Measurements from ENCODE around the gene MYO18B. TPM values are rescaled to one million over a fixed set of nuclear protein-coding genes. Genes with fewer than 3 reads are reported as not detected.
A peak's percentile ranks its signal among the peaks of the same experiment; 100 is the strongest.

The MYO18B gene
- polyA plus RNA-seq, 3 donors = 0.06 to 0.25 (median 0.19) TPM

DNA sequence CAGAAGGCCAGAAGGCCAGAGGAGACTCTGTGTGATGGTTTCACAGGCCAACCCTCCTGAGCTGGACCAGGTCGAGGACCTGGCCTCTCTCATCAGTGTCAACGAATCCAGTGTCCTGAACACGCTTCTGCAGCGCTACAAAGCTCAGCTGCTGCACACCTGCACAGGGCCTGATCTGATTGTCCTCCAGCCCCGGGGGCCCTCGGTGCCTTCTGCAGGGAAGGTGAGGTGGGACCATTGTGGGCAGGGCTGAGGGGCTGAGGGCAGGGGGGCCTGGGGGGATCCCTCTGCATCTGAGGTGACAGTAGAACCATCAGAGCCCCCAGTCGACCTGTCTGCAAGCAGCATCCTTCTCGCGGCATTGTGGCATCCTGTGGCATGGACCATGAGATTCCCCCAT is 30.3 kb downstream of the MYO18B start:
- no peak for DNase-seq (ENCODE audit: low read depth in 3 of 3, low spot score in 2 of 3)

DNA sequence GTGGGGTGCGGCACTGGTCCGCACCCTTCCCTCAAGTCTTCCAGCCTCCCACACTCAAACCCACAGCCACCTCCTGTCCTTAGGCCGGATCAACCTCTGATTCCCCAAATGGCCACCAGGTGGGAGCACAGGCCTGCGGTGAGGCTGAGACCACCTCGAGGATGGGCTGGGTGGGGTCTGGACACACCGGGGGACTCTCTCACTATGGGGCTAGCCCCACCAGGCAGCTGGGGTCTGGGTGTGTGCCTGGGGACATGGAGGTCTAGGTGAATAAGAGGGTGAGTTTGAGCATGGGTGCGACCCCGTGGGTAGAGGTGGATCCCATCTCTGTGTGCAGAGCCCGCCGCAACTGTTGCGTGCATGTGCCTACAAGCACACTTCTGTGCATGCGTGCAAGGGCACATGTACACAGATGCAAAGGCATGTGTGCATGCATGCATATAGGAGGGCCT is 32.6 kb downstream of the MYO18B start:
- DNase-seq (ENCODE audit: low read depth in 3 of 3, low spot score in 2 of 3) = no peak

- DNase-seq (ENCODE audit: low read depth in 3 of 3, low spot score in 2 of 3) = no peak
Observed at GRCh38 chr22:25775531-25775930, 33.5 kb downstream of the MYO18B start.

DNA sequence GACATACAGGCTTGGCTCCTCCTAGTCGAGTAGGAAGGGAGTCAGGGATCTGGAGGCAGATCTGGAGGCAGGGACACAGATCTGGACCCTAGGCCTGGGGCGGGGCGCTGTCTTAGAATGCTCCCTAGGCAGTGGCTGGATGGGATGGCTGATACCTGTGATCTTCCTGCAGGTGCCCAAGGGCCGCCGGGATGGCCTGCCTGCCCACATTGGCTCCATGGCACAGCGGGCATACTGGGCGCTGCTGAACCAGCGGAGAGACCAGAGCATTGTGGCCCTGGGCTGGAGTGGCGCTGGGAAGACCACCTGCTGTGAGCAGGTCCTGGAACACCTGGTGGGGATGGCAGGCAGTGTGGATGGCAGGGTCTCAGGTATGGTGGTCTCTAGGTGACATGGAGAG is 35.4 kb downstream of the MYO18B start:
- no peak for DNase-seq (ENCODE audit: low read depth in 3 of 3, low spot score in 2 of 3)

- no peak for DNase-seq (ENCODE audit: low read depth in 3 of 3, low spot score in 2 of 3)
Observed at GRCh38 chr22:25777870-25778269, 35.9 kb downstream of the MYO18B start.

DNA sequence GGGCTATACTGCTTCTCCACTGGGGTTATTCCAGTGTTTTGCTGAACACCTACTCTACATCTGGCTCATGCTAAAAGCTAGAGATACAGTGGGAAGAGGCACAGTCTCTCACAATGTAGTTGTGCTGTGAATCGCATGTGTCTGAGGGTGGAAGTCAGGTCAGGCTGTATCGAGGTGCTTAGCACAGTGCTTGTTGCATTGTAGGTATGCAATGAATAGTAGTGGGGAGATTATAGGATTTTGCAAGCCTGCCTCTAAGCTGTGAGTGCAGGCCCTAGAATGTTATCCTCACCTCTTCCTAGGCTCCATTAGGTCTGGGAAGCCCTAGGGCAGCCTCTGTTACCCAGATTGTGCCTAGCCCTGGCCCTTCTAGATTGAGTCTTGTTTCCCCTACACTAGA is 37.4 kb downstream of the MYO18B start:
- DNase-seq (ENCODE audit: low read depth in 3 of 3, low spot score in 2 of 3) = no peak

- no peak for DNase-seq (ENCODE audit: low read depth in 3 of 3, low spot score in 2 of 3)
Observed at GRCh38 chr22:25779890-25780289, 37.9 kb downstream of the MYO18B start.

DNA sequence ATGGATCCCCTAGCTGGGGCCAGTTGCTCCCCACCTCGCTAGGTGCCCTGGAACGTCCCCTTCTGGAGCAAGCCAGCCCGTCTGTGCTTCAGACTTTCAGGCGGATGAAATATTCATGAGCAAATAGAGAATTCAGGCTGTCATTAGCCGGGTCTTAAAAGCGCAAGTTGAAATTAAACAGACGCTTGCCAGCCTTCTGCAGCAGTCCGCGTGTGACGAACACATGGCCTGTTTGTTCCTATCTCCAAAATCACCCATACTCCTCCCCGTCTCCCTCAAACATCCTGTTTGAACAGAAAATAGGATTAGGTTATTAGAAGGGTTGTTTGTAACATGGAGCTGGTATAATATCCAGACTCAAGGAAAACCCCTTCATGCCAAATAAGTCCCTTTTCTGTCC is 38.7 kb downstream of the MYO18B start:
- no peak for DNase-seq (ENCODE audit: low read depth in 3 of 3, low spot score in 2 of 3)

DNA sequence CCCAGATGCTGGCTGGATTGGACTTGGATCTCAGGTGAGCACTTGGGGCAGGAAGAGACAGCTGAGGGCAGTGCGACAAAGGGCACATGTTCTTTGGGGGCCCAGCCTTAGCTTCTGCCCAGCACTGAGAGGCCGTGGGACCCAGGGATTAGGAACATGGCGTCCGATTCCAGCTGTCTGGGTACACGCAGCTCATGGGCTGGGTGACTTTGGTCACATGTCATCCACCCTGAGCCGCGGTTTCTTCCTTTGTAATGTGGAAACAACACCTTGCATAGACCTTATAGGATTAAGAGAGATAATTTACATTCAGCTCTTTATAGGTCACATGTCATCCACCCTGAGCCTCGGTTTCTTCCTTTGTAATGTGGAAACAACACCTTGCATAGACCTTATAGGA is 39.8 kb downstream of the MYO18B start:
- DNase-seq (ENCODE audit: low read depth in 3 of 3, low spot score in 2 of 3) = no peak

DNA sequence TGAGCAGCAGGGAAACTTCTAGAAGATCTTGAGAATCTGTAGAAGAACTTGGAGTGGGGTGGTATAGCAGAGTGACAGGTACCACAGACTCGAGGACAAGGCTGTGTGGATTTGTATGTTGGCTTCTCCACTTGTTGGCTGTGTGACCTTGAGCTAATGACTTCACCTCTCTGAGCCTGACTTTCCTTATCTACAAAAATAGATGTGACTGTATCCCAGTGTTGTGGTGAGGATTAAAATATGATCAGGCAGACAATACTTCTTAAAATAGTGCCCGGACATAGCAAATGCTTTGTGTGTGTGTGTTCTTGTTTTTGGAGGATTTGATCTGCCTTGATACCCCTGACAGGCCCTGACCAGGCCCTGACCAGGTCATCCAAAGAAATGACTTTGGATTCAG is 40.8 kb downstream of the MYO18B start:
- DNase-seq (ENCODE audit: low read depth in 3 of 3, low spot score in 2 of 3) = no peak

DNA sequence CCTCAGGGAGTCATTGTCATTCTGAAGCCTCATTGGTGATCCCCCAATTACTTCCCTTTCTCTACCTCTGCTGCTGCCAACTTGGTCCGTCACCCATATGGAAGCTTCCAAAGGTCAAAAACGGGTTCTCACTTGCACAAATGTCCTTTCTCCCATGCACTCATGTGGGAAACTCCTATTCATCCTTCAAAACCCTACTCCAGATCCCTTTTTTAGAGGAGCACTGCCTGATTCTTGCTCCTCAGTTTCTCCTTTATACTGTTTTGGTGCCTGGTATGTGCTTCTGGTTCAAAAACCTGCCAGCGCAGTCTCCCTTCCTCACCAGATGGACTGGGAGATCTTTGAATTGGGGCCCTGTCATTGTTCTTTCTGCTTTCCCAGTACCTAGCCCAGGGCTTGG is 41.9 kb downstream of the MYO18B start:
- DNase-seq (ENCODE audit: low read depth in 3 of 3, low spot score in 2 of 3) = no peak

DNA sequence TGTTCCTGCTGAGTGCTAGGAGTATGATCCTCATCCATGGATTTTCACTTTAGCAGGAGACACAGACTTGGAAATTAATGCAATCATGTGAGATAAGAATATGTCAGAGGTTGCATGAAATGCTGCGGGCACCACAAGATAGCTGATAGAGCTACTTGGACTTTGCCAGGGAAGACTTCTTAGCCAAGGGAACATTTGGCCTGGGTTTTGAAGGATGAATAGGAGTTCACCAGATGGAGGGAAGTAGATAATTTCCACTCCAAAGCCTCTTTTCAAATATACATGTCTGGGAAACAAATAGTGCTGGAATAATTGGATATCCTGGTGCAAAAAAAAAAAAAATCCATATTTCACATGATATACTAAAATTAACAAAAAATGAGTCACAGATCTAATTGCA is 44.2 kb downstream of the MYO18B start:
- no peak for DNase-seq (ENCODE audit: low read depth in 3 of 3, low spot score in 2 of 3)

GRCh38 chr22:25791556-25791955 is 49.6 kb downstream of the MYO18B start:
- DNase-seq (ENCODE audit: low read depth in 3 of 3, low spot score in 2 of 3) = no peak

- no peak for DNase-seq (ENCODE audit: low read depth in 3 of 3, low spot score in 2 of 3)
Observed at GRCh38 chr22:25795478-25795877, 53.5 kb downstream of the MYO18B start.

- DNase-seq (ENCODE audit: low read depth in 3 of 3, low spot score in 2 of 3) = peak in 1 of 3 donors; percentile 29
Observed at GRCh38 chr22:25797498-25798290, 55.7 kb downstream of the MYO18B start.

DNA sequence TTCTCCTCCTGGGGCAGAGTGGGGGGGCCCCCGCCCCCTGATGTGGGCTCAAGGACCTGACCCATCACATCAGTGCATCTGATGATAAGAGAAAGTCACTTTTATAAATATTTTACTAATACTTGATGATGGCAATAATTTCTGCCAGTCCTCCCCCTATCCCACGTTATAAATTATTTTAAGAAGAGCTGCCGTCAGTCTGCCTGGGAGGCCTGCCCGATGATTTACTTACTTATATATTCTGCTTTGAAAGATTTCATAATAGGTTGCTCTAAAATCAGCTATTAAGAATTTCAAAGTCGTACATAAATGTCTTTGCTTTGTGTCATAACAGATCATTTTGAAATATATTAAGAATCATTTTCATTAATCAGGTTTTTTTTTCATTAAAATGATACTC is 58.8 kb downstream of the MYO18B start:
- DNase-seq (ENCODE audit: low read depth in 3 of 3, low spot score in 2 of 3) = no peak

DNA sequence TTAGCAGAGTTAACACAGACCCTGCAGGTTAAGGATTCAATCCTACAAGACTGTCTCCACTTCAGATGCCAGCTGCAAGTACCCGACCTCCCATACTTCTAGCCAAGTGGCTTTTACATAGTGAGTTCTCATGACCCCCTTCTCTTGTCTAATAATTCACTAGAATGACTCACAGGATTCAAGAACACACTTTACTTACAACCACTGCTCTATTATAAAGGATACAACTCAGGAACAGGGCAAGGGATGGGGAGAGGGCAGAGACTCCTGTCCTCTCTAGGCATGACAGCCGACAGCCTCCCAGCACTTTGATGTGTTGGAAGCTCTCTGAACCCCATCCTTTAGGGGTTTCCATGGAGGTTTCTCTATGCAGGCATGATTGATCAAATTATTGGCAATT is 60.0 kb downstream of the MYO18B start:
- DNase-seq (ENCODE audit: low read depth in 3 of 3, low spot score in 2 of 3) = no peak

- DNase-seq (ENCODE audit: low read depth in 3 of 3, low spot score in 2 of 3) = no peak
Observed at GRCh38 chr22:25804676-25805075, 62.7 kb downstream of the MYO18B start.

GRCh38 chr22:25806579-25806978 is 64.6 kb downstream of the MYO18B start:
- no peak for DNase-seq (ENCODE audit: low read depth in 3 of 3, low spot score in 2 of 3)

- DNase-seq (ENCODE audit: low read depth in 3 of 3, low spot score in 2 of 3) = no peak
Observed at GRCh38 chr22:25814685-25815084, 72.7 kb downstream of the MYO18B start.

- DNase-seq (ENCODE audit: low read depth in 3 of 3, low spot score in 2 of 3) = no peak
Observed at GRCh38 chr22:25815561-25815960, 73.6 kb downstream of the MYO18B start.

DNA sequence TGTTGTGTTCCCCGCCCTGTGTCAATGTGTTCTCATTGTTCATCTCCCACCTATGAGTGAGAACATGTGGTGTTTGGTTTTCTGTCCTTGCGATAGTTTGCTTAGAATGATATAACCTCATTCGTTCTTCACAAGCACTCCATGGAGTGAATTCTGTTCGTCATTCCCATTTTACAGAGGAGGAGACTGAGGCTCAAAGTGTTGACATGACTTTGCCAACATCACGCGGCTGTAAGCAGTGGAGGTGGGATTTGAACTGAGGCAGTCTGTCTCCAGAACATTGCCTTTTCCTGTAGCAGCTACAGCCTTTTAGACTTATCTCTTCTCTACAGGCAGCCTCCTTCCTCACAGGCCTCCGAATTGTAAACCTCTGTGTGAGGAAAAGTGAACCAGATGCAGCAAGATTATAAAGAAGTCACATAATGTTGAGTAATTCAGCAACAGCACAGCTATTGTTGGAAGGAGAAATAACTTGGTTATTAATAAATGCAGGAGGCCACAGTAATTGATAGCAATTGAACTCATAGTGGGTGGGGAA is 74.6 kb downstream of the MYO18B start:
- no peak for DNase-seq (ENCODE audit: low read depth in 3 of 3, low spot score in 2 of 3)

All from right renal cortex interstitium (tissue), 3 donors.